Endothelial cell of umbilical vein (primary cell): ENCODE measurements around the gene SOX18. TPM values are rescaled to one million over a fixed set of nuclear protein-coding genes. Genes with fewer than 3 reads are reported as not detected.

Source experiments
- BruUV-seq: library from RNA; stranded (reverse); fragments of 400-500 nt; replicated peaks from 2 replicates; lab custom pipeline; 2021; lab: Mats Ljungman, UMichigan
- CTCF ChIA-PET: fragments of 300-600, 350-600 bp; sonication (Branson Sonifier 250); formaldehyde crosslinking; loops from one replicate; lab custom pipeline; 2021; ENCODE audit warnings: antibody characterized with exemption, inconsistent platforms; lab: Charles Lee
- POLR2A ChIA-PET: fragments of 300-600, 350-600 bp; sonication (Branson Sonifier 250); formaldehyde crosslinking; loops from one replicate; lab custom pipeline; 2021; ENCODE audit warnings: antibody characterized with exemption, inconsistent platforms; lab: Charles Lee
- DNase-seq: peaks from one replicate; pipeline ENCODE4 v3.0.0-alpha.2; 2011; ENCODE audit warnings: low read depth, low spot score
- FAIRE-seq: peaks from 2 replicates; lab custom pipeline; 2011; peaks lifted over from hg19 to GRCh38; lab: Jason Lieb, UNC
- H2AFZ ChIP-seq: 2 replicates; pipeline ENCODE4 v1.6.0; 2012; ENCODE audit warnings: low read depth, low read length, control low read depth, inconsistent platforms
- H3K27ac ChIP-seq: 2 replicates; pipeline ENCODE4 v1.5.1; 2011; ENCODE audit warnings: low read depth, mild to moderate bottlenecking, control low read depth, low read length, moderate library complexity; ENCODE audit not compliant: insufficient read depth
- H3K27me3 ChIP-seq, 2 experiments: 2 replicates each; pipeline versions ENCODE4 v1.6.0 to v1.6.1; 2011; ENCODE audit warnings: low read length in 2 of 2, mixed read lengths in 1 of 2; ENCODE audit not compliant: control insufficient read depth in 2 of 2, insufficient read depth in 2 of 2
- H3K36me3 ChIP-seq, 2 experiments: 2 replicates in 1 of 2; 3 replicates in 1 of 2; pipeline ENCODE4 v1.5.1; 2011; ENCODE audit warnings: low read length in 2 of 2, mild to moderate bottlenecking in 1 of 2, moderate library complexity in 1 of 2; ENCODE audit not compliant: control insufficient read depth in 2 of 2, insufficient read depth in 2 of 2; ENCODE audit errors: extremely low read depth in 1 of 2
- H3K4me1 ChIP-seq: 3 replicates; pipeline ENCODE4 v1.5.1; 2011; ENCODE audit warnings: mild to moderate bottlenecking, low read length; ENCODE audit not compliant: control insufficient read depth, insufficient read depth; ENCODE audit errors: extremely low read depth
- H3K4me2 ChIP-seq: 2 replicates; pipeline ENCODE4 v1.6.1; 2011; ENCODE audit warnings: low read length, control low read depth, mixed read lengths; ENCODE audit not compliant: insufficient read depth
- H3K4me3 ChIP-seq, 3 experiments: fragments of 200-600 bp in 1 of 3; sonication (generic), shearing (Covaris generic) in 1 of 3; replicated peaks in 1 of 3; 2 replicates each; pipeline ENCODE4 v1.5.1; 2011 to 2016; ENCODE audit warnings: control low read depth in 3 of 3, low read length in 3 of 3, mild to moderate bottlenecking in 2 of 3, inconsistent platforms in 1 of 3, low read depth in 1 of 3, moderate library complexity in 1 of 3; ENCODE audit not compliant: insufficient read depth in 1 of 3
- H3K79me2 ChIP-seq: 2 replicates; pipeline ENCODE4 v1.6.0; 2012; ENCODE audit warnings: low read length, inconsistent platforms; ENCODE audit not compliant: control insufficient read depth, insufficient read depth
- H3K9ac ChIP-seq: replicated peaks from 2 replicates; pipeline ENCODE3; 2011; ENCODE audit warnings: low read length, control low read depth; ENCODE audit not compliant: insufficient read depth; ENCODE audit errors: extremely low read depth
- H3K9me1 ChIP-seq: replicated peaks from 3 replicates; pipeline ENCODE4 v1.6.0; 2011; ENCODE audit warnings: mild to moderate bottlenecking, low read length; ENCODE audit not compliant: control insufficient read depth, insufficient read depth; ENCODE audit errors: extremely low read depth
- H3K9me3 ChIP-seq: replicated peaks from 2 replicates; pipeline ENCODE4 v1.5.1; 2012; ENCODE audit warnings: low read length, inconsistent platforms; ENCODE audit not compliant: control insufficient read depth, insufficient read depth
- H4K20me1 ChIP-seq: replicated peaks from 2 replicates; pipeline ENCODE3; 2011; ENCODE audit warnings: mild to moderate bottlenecking, low read length; ENCODE audit not compliant: control insufficient read depth, insufficient read depth; ENCODE audit errors: extremely low read depth
- CTCF ChIP-seq, 2 donors: IDR thresholded peaks; 1 replicate in 1 of 2; 2 replicates in 1 of 2; pipeline ENCODE4 v1.5.1; 2011; ENCODE audit warnings: low read length in 2 of 2, mild to moderate bottlenecking in 2 of 2, moderate library complexity in 2 of 2, control low read depth in 1 of 2, inconsistent platforms in 1 of 2, low read depth in 1 of 2; ENCODE audit not compliant: insufficient read depth in 1 of 2; ENCODE audit errors: extremely low read depth in 1 of 2
- EZH2 ChIP-seq: IDR thresholded peaks from 2 replicates; pipeline ENCODE4 v1.6.1; 2012; ENCODE audit warnings: borderline replicate concordance, low read depth, mild to moderate bottlenecking, moderate library complexity, low read length, inconsistent platforms; ENCODE audit not compliant: severe bottlenecking
- FOS ChIP-seq: IDR thresholded peaks from 2 replicates; pipeline ENCODE4 v1.6.1; 2011; ENCODE audit warnings: mild to moderate bottlenecking, low read length, moderate library complexity, borderline replicate concordance; ENCODE audit not compliant: insufficient read depth
- GATA2 ChIP-seq: IDR thresholded peaks from 2 replicates; pipeline ENCODE4 v1.7.0; 2011; ENCODE audit warnings: low read depth, mild to moderate bottlenecking, moderate library complexity, mixed read lengths, low read length; ENCODE audit not compliant: insufficient read length, insufficient read depth
- JUN ChIP-seq: IDR thresholded peaks from 2 replicates; pipeline ENCODE4 v1.6.1; 2011; ENCODE audit warnings: borderline replicate concordance, low read depth; ENCODE audit not compliant: insufficient read length, insufficient read depth
- MYC ChIP-seq: IDR thresholded peaks from one replicate; pipeline ENCODE4 v1.6.1; 2011; ENCODE audit warnings: mild to moderate bottlenecking, low read depth, low read length
- POLR2A ChIP-seq: IDR thresholded peaks from 2 replicates; pipeline ENCODE4 v1.6.1; 2012; ENCODE audit warnings: low read depth, mild to moderate bottlenecking, control low read depth, low read length
- POLR2AphosphoS5 ChIP-seq: IDR thresholded peaks from 2 replicates; pipeline ENCODE4 v1.6.1; 2012; ENCODE audit warnings: low read depth, mild to moderate bottlenecking, control low read depth, low read length, moderate library complexity; ENCODE audit not compliant: insufficient read depth
- dilution Hi-C: fragments of 300-500 bp; cut with MboI; formaldehyde crosslinking; loops from one replicate; pipeline ENCODE4 v1.15.0; 2019; ENCODE audit warnings: low sequenced_read_pairs; ENCODE audit not compliant: extremely low pct_ligation_motif_present
- intact Hi-C: fragments of 100-400 bp; cut with micrococcal nuclease; formaldehyde crosslinking; loops from one replicate; pipeline ENCODE4 v1.10.0; 2022
- polyA plus RNA-seq, 4 experiments: library from polyadenylated mRNA; depleted of rRNA in 3 of 4; stranded (reverse) in 3 of 4; unstranded in 1 of 4; fragments of >200 nt; gene quantifications; 2 replicates each; pipeline versions ENCODE4 v1.2.1 to v1.2.3, GENCODE V29; 2011 to 2012; ENCODE audit warnings: missing spikeins in 1 of 4
- total RNA-seq: library from RNA; stranded (reverse); gene quantifications from 2 replicates; pipeline ENCODE4 v1.2.3, GENCODE V29; 2021
- TF ChIP-seq, protein P1 (sequence below): IDR thresholded peaks from 2 replicates; pipeline ENCODE4 v1.6.1; 2011; ENCODE audit not compliant: insufficient read depth, insufficient read length

SOX18 gene
- total and polyA plus RNA-seq, 2 donors (not counting 3 experiments of a cell fraction or from before 2014, with no cell fraction given): 20.9 to 175 TPM

DNA sequence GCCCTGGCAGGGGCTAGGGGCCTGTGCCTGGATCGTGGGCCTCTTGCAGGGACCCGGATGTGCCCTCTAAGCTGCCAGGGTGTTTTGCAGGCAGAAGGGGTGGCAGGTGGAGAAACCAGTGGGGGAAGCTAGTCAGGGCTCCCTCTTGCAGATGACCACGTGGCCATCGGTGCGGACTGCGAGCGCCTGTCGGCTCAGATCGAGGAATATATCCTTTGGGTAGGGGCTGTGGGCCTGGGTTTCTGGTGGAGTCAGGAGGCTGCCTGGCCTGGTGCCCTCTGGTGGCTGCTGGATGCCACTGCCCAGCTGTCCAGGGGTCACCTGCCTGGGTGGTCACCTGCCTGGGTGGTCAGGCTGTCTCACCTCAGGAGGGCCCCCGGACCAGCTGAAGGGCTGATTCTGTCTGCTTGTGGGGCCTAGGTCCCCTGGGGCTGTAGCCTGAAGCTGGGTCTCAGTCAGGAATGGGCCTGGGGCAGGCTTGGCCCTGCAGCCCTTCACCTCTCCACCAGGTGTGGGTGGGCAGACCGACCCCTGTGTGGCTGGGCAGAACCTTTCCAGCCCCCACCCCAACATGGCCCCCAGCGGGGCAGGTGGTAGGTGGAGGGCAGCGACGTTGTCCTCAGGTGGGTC is 20.3 kb upstream of the SOX18 start:
- Histone ChIP-seq H2AFZ (no peak overlapping the region), H3K79me2 (no peaks in the 10 kb centered on the region), H3K9ac (no peak overlapping the region), H3K36me3 (peaks cover 0 to 16% of the 10 kb centered on the region in 2 experiments), H3K9me1 (no peaks in the 10 kb centered on the region), H3K4me2 (no peak overlapping the region), H3K4me1 (no peaks in the 10 kb centered on the region), H3K27ac (no peak overlapping the region), H3K27me3 (no peaks in the 10 kb centered on the region), H3K9me3 (no peaks in the 10 kb centered on the region), H3K4me3 (no peak overlapping the region), H4K20me1 (no peaks in the 10 kb centered on the region)
- ChIA-PET POLR2A (no interaction called here), CTCF (interaction anchor here (0.9 to 2.3 kb wide), 6 partner anchors 9 to 532 kb away, joined by 3 to 21 read pairs (median 4); no protein-coding TSS in a partner anchor)
- dilution Hi-C loops (no loop called here), intact Hi-C loops (loop anchor here (1.0 to 10.0 kb wide), 2 partner anchors 30 to 55 kb away; no protein-coding TSS in a partner anchor)
- FAIRE-seq (peak; percentile 68), DNase-seq (peak; percentile 29)
- no TSS peak for BruUV-seq
- TF ChIP-seq, protein P1, sequence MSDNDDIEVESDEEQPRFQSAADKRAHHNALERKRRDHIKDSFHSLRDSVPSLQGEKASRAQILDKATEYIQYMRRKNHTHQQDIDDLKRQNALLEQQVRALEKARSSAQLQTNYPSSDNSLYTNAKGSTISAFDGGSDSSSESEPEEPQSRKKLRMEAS: peak; percentile 48
- TF ChIP-seq CTCF (IDR thresholded peaks at IDR 0.05; ENCODE audit: extremely low read depth in 1 of 2, insufficient read depth in 1 of 2, low read depth in 1 of 2, low read length in 2 of 2) (peak; percentile 79 to 95), POLR2A (no peak), POLR2AphosphoS5 (no peak), EZH2 (no peak), JUN (no peak), FOS (no peak), GATA2 (no peak), MYC (no peak)
